Endothelial cell of umbilical vein (primary cell): ENCODE data around the gene HNRNPU. TPM values are rescaled to one million over a fixed set of nuclear protein-coding genes. Genes with fewer than 3 reads are reported as not detected.

Source experiments
- BruUV-seq: library from RNA; stranded (reverse); fragments of 400-500 nt; replicated peaks from 2 replicates; lab custom pipeline; 2021; lab: Mats Ljungman, UMichigan
- CTCF ChIA-PET: fragments of 300-600, 350-600 bp; sonication (Branson Sonifier 250); formaldehyde crosslinking; loops from one replicate; lab custom pipeline; 2021; ENCODE audit warnings: antibody characterized with exemption, inconsistent platforms; lab: Charles Lee
- POLR2A ChIA-PET: fragments of 300-600, 350-600 bp; sonication (Branson Sonifier 250); formaldehyde crosslinking; loops from one replicate; lab custom pipeline; 2021; ENCODE audit warnings: antibody characterized with exemption, inconsistent platforms; lab: Charles Lee
- DNase-seq: peaks from one replicate; pipeline ENCODE4 v3.0.0-alpha.2; 2011; ENCODE audit warnings: low read depth, low spot score
- FAIRE-seq: peaks from 2 replicates; lab custom pipeline; 2011; peaks lifted over from hg19 to GRCh38; lab: Jason Lieb, UNC
- H2AFZ ChIP-seq: 2 replicates; pipeline ENCODE4 v1.6.0; 2012; ENCODE audit warnings: low read depth, low read length, control low read depth, inconsistent platforms
- H3K27ac ChIP-seq: 2 replicates; pipeline ENCODE4 v1.5.1; 2011; ENCODE audit warnings: low read depth, mild to moderate bottlenecking, control low read depth, low read length, moderate library complexity; ENCODE audit not compliant: insufficient read depth
- H3K27me3 ChIP-seq, 2 experiments: 2 replicates each; pipeline versions ENCODE4 v1.6.0 to v1.6.1; 2011; ENCODE audit warnings: low read length in 2 of 2, mixed read lengths in 1 of 2; ENCODE audit not compliant: control insufficient read depth in 2 of 2, insufficient read depth in 2 of 2
- H3K36me3 ChIP-seq, 2 experiments: 2 replicates in 1 of 2; 3 replicates in 1 of 2; pipeline ENCODE4 v1.5.1; 2011; ENCODE audit warnings: low read length in 2 of 2, mild to moderate bottlenecking in 1 of 2, moderate library complexity in 1 of 2; ENCODE audit not compliant: control insufficient read depth in 2 of 2, insufficient read depth in 2 of 2; ENCODE audit errors: extremely low read depth in 1 of 2
- H3K4me1 ChIP-seq: 3 replicates; pipeline ENCODE4 v1.5.1; 2011; ENCODE audit warnings: mild to moderate bottlenecking, low read length; ENCODE audit not compliant: control insufficient read depth, insufficient read depth; ENCODE audit errors: extremely low read depth
- H3K4me2 ChIP-seq: 2 replicates; pipeline ENCODE4 v1.6.1; 2011; ENCODE audit warnings: low read length, control low read depth, mixed read lengths; ENCODE audit not compliant: insufficient read depth
- H3K4me3 ChIP-seq, 3 experiments: fragments of 200-600 bp in 1 of 3; sonication (generic), shearing (Covaris generic) in 1 of 3; replicated peaks in 1 of 3; 2 replicates each; pipeline ENCODE4 v1.5.1; 2011 to 2016; ENCODE audit warnings: control low read depth in 3 of 3, low read length in 3 of 3, mild to moderate bottlenecking in 2 of 3, inconsistent platforms in 1 of 3, low read depth in 1 of 3, moderate library complexity in 1 of 3; ENCODE audit not compliant: insufficient read depth in 1 of 3
- H3K79me2 ChIP-seq: 2 replicates; pipeline ENCODE4 v1.6.0; 2012; ENCODE audit warnings: low read length, inconsistent platforms; ENCODE audit not compliant: control insufficient read depth, insufficient read depth
- H3K9ac ChIP-seq: replicated peaks from 2 replicates; pipeline ENCODE3; 2011; ENCODE audit warnings: low read length, control low read depth; ENCODE audit not compliant: insufficient read depth; ENCODE audit errors: extremely low read depth
- H3K9me1 ChIP-seq: replicated peaks from 3 replicates; pipeline ENCODE4 v1.6.0; 2011; ENCODE audit warnings: mild to moderate bottlenecking, low read length; ENCODE audit not compliant: control insufficient read depth, insufficient read depth; ENCODE audit errors: extremely low read depth
- H3K9me3 ChIP-seq: replicated peaks from 2 replicates; pipeline ENCODE4 v1.5.1; 2012; ENCODE audit warnings: low read length, inconsistent platforms; ENCODE audit not compliant: control insufficient read depth, insufficient read depth
- H4K20me1 ChIP-seq: replicated peaks from 2 replicates; pipeline ENCODE3; 2011; ENCODE audit warnings: mild to moderate bottlenecking, low read length; ENCODE audit not compliant: control insufficient read depth, insufficient read depth; ENCODE audit errors: extremely low read depth
- EZH2 ChIP-seq: IDR thresholded peaks from 2 replicates; pipeline ENCODE4 v1.6.1; 2012; ENCODE audit warnings: borderline replicate concordance, low read depth, mild to moderate bottlenecking, moderate library complexity, low read length, inconsistent platforms; ENCODE audit not compliant: severe bottlenecking
- FOS ChIP-seq: IDR thresholded peaks from 2 replicates; pipeline ENCODE4 v1.6.1; 2011; ENCODE audit warnings: mild to moderate bottlenecking, low read length, moderate library complexity, borderline replicate concordance; ENCODE audit not compliant: insufficient read depth
- GATA2 ChIP-seq: IDR thresholded peaks from 2 replicates; pipeline ENCODE4 v1.7.0; 2011; ENCODE audit warnings: low read depth, mild to moderate bottlenecking, moderate library complexity, mixed read lengths, low read length; ENCODE audit not compliant: insufficient read length, insufficient read depth
- JUN ChIP-seq: IDR thresholded peaks from 2 replicates; pipeline ENCODE4 v1.6.1; 2011; ENCODE audit warnings: borderline replicate concordance, low read depth; ENCODE audit not compliant: insufficient read length, insufficient read depth
- MYC ChIP-seq: IDR thresholded peaks from one replicate; pipeline ENCODE4 v1.6.1; 2011; ENCODE audit warnings: mild to moderate bottlenecking, low read depth, low read length
- POLR2A ChIP-seq: IDR thresholded peaks from 2 replicates; pipeline ENCODE4 v1.6.1; 2012; ENCODE audit warnings: low read depth, mild to moderate bottlenecking, control low read depth, low read length
- POLR2AphosphoS5 ChIP-seq: IDR thresholded peaks from 2 replicates; pipeline ENCODE4 v1.6.1; 2012; ENCODE audit warnings: low read depth, mild to moderate bottlenecking, control low read depth, low read length, moderate library complexity; ENCODE audit not compliant: insufficient read depth
- dilution Hi-C: fragments of 300-500 bp; cut with MboI; formaldehyde crosslinking; loops from one replicate; pipeline ENCODE4 v1.15.0; 2019; ENCODE audit warnings: low sequenced_read_pairs; ENCODE audit not compliant: extremely low pct_ligation_motif_present
- intact Hi-C: fragments of 100-400 bp; cut with micrococcal nuclease; formaldehyde crosslinking; loops from one replicate; pipeline ENCODE4 v1.10.0; 2022
- polyA plus RNA-seq, 4 experiments: library from polyadenylated mRNA; depleted of rRNA in 3 of 4; stranded (reverse) in 3 of 4; unstranded in 1 of 4; fragments of >200 nt; gene quantifications; 2 replicates each; pipeline versions ENCODE4 v1.2.1 to v1.2.3, GENCODE V29; 2011 to 2012; ENCODE audit warnings: missing spikeins in 1 of 4
- total RNA-seq: library from RNA; stranded (reverse); gene quantifications from 2 replicates; pipeline ENCODE4 v1.2.3, GENCODE V29; 2021
- TF ChIP-seq, protein P1 (sequence below): IDR thresholded peaks from 2 replicates; pipeline ENCODE4 v1.6.1; 2011; ENCODE audit not compliant: insufficient read depth, insufficient read length
- TF ChIP-seq, protein P2 (sequence below), 2 donors: IDR thresholded peaks; 1 replicate in 1 of 2; 2 replicates in 1 of 2; pipeline ENCODE4 v1.5.1; 2011; ENCODE audit warnings: low read length in 2 of 2, mild to moderate bottlenecking in 2 of 2, moderate library complexity in 2 of 2, control low read depth in 1 of 2, inconsistent platforms in 1 of 2, low read depth in 1 of 2; ENCODE audit not compliant: insufficient read depth in 1 of 2; ENCODE audit errors: extremely low read depth in 1 of 2

HNRNPU gene
- total and polyA plus RNA-seq, 2 donors (not counting 3 experiments of a cell fraction or from before 2014, with no cell fraction given): 68.7 to 417 TPM

DNA sequence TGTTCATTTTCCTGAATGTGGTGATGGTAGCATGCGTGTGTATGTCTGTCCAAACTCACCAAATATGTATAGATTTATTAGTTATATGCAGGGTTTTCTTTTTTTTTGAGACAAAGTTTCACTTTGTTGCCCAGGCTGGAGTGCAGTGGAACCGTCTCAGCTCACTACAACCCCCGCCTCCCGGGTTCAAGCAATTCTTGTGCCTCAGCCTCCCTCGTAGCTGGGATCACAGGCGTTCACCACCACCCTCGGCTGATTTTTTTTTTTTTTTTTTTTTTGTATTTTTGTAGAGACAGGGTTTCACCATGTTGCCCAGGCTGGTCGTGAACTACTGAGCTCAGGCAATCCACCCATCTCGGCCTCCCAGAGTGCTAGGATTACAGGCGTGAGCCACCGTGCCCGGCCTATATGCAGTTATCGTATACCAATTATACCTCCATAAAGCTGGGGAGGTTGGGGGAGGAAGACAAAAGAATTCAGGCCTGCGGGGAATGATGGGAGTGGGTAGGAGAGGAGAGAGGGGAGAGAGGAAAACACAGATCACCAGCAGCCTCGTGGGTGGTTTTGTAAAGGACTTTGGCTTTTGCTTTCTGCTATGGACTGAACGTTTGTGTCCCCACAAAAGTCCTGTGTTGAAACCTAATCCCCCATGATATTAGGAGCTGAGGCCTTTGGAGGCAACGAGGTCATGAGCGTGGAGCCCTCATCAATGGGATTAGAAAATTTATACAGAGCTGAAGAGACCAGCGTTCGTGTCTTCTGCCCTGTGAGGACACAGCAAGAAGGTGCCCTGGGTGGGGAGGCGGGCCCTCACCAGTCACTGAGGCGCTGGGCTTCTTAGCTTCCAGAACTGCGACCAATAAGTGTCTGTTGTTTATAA, 4.4 kb upstream of the HNRNPU start:
- ChIA-PET POLR2A (interaction anchor here (0.7 kb wide), 1 partner anchor 1678 kb away, joined by 3 read pairs; no protein-coding TSS in a partner anchor), CTCF (interaction anchor here (1.2 to 2.5 kb wide), 2 partner anchors 68 to 174 kb away, joined by 3 to 7 read pairs; no protein-coding TSS in a partner anchor)
- H3K9ac ChIP-seq: no peak overlapping the region
- H3K27me3 ChIP-seq: no peaks in the 10 kb centered on the region
- no peak for DNase-seq
- H3K4me2 ChIP-seq: no peak overlapping the region
- TF ChIP-seq, protein P1, sequence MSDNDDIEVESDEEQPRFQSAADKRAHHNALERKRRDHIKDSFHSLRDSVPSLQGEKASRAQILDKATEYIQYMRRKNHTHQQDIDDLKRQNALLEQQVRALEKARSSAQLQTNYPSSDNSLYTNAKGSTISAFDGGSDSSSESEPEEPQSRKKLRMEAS: no peak
- TF ChIP-seq GATA2 (no peak), MYC (no peak), FOS (no peak), JUN (no peak), POLR2AphosphoS5 (no peak), EZH2 (no peak), POLR2A (no peak)
- TF ChIP-seq, protein P2, sequence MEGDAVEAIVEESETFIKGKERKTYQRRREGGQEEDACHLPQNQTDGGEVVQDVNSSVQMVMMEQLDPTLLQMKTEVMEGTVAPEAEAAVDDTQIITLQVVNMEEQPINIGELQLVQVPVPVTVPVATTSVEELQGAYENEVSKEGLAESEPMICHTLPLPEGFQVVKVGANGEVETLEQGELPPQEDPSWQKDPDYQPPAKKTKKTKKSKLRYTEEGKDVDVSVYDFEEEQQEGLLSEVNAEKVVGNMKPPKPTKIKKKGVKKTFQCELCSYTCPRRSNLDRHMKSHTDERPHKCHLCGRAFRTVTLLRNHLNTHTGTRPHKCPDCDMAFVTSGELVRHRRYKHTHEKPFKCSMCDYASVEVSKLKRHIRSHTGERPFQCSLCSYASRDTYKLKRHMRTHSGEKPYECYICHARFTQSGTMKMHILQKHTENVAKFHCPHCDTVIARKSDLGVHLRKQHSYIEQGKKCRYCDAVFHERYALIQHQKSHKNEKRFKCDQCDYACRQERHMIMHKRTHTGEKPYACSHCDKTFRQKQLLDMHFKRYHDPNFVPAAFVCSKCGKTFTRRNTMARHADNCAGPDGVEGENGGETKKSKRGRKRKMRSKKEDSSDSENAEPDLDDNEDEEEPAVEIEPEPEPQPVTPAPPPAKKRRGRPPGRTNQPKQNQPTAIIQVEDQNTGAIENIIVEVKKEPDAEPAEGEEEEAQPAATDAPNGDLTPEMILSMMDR (IDR thresholded peaks at IDR 0.05; ENCODE audit: extremely low read depth in 1 of 2, insufficient read depth in 1 of 2, low read depth in 1 of 2, low read length in 2 of 2): no peak
- H3K27ac ChIP-seq: no peak overlapping the region
- H3K4me3 ChIP-seq: no peak overlapping the region
- BruUV-seq: no TSS peak
- H3K4me1 ChIP-seq: peaks cover 7% of the 10 kb centered on the region
- no peak for FAIRE-seq
- H3K79me2 ChIP-seq: peaks cover 5% of the 10 kb centered on the region
- no peaks in the 10 kb centered on the region for H3K9me1 ChIP-seq
- H3K36me3 ChIP-seq: no peaks in the 10 kb centered on the region
- H2AFZ ChIP-seq: no peak overlapping the region
- dilution Hi-C loops: no loop called here
- H4K20me1 ChIP-seq: no peaks in the 10 kb centered on the region
- no peaks in the 10 kb centered on the region for H3K9me3 ChIP-seq
- intact Hi-C loops: no loop called here
